GM18870 (cell line): ENCODE data around the gene HSPA9.

Experiments
- ATAC-seq: cut with Tn5 transposase; IDR thresholded peaks from one replicate; pipeline ENCODE4 v1.9.1; 2021; ENCODE audit warnings: moderate library complexity; ENCODE audit not compliant: unreplicated experiment

HSPA9 gene

DNA sequence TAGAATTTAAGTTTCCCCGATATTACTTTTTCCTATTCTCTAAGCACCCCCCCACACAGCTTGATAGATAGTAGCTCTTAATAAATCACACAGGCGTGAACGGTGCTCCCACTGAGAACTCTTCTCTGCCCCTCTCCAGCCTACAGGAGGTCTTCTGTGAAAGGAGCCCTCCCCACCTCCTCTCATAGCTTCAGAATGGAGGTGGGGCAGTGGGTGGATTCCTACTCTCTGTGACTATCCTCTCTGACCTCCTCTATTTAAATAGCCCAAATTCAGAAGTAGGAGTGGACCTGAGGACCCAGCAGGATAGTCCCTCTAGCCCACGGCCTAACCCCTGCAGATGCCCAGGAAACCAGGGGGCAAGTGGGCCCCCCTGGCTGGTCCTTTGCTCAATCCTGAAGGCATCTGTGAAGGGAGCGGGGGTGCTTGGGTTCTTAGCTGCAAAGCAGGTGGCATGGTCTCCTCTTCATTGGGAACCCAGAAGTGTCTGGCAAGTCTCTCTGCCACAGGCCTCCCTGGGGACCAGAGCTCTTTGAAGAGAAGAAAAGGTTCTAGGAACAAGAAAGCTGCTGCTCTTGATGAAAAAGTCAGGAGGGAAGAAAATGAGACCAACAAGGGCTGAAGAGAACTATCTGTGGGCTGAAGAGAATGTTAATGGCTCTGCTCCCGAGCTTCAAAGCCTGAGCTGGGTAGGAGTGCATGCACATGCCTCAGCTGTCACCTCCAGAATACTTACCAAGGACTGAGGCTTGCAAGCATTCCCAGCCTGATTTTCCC lies 21.1 kb upstream of the HSPA9 start:
- ATAC-seq = no peak

DNA sequence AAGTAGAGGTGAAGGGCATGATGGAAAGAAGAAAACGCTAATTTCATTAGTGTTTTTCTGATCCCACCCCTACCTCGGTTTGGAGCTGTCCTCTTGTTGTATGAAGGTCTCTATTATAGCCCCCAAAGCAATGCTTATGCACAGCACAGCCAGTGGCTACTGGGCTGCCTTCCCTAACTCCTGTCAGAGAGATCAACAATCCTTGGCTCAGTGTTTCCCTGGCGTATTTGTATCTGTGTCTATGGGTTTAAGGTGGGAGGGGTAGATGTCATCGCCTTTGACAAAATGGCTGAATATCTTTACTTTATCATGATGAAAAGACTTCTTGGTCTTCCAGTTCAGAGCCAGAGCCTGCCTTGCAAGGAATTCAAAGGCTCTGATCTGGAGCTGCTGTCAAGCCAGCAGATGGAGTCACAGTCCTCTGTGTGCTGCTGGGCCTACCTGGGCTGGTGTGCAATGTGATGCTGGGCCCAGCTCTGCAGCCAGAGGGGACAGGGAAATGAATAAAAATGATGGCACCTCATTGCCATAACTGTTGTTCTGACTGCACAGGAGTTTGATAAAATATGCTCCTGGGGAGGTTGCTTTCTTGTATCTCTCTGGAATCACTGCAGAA lies 20.1 kb upstream of the HSPA9 start:
- ATAC-seq = no peak

DNA sequence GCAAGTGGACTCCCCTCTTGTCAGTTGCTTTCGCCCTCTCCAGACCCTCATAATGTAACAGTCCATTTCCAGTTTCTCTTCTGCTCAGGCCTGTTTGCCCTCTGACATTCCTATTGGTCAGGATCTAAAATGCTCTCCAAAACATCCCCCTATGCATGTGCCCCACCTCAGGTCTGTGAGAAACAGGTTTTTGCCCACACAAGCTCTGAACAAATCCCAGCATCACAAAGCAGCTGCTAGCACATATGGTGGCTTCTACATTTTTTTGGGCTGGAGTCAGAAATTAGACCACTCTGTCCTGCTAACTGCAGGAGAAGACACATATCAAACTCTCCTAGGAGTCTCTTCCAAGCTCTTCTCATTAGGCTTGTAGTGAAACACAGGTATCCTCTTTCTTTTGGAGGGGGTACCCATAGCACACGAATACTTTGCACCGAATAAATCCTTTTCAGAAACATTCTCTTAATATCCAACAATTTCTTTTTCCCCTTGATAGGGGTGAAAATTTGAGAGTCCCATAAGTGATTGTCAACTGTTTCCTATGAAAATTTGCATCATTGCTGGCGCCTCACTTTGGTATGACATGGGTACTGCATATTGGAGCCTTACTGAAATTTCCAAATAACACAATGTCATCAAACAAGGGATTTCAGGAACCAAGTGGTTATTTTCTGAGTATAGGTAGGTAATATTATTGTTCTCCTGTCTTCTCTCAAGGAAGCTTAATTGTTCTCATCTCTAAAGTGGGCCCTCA lies 19.3 kb upstream of the HSPA9 start:
- ATAC-seq = no peak

DNA sequence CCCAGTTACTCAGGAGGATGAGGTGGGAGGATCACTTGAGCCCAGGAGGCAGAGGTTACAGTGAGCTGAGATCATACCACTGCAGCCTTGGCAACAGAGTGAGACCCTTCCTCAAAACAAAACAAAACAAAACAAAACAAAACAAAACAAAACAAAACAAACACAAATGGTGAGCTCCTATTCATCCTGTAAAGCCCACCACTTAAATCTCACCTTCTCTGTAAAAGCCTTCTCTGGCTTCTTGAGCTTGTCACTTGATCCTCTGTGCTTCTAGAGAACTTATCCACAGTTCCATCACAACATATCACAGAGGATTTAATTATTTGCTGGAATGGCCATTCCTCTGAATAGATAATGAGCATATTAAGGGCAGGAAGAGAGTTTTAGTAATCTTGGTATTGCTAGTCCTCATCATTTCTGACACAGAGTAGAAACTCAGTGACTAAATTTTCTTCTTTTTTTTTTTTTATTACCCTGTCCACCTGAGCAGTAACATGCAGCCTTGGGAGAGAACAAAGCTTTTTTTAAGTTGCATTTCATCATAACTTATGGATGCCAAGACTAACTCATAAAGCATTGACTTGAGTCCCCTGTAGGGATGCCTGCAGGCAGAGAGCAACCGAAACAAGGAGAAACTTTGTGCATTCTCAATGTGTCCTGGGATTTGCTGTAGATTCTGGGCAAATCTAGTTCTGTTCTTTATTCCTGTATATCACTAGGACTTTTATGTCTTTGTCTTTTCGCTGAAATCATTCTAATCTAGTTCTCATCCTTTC lies 13.0 kb upstream of the HSPA9 start:
- no peak for ATAC-seq

DNA sequence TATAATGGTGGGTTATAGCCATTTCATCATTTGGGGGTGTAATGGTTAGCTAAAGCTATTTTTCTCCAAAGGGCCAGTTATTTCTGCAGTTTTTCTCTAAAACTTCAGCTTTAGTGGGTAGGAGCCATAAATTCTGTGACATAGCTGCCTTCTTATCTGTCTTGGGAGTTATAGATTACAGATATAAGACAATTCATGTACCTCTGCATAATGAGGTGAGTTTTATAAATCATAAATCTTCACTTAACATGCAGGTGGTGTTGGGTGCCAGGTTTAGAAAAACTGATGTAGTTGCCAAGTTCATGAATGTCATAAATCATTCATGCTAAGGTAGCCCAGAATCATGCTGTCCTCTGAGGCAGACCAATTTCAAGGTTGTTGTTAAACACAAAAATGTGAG lies 10.0 kb upstream of the HSPA9 start:
- no peak for ATAC-seq

DNA sequence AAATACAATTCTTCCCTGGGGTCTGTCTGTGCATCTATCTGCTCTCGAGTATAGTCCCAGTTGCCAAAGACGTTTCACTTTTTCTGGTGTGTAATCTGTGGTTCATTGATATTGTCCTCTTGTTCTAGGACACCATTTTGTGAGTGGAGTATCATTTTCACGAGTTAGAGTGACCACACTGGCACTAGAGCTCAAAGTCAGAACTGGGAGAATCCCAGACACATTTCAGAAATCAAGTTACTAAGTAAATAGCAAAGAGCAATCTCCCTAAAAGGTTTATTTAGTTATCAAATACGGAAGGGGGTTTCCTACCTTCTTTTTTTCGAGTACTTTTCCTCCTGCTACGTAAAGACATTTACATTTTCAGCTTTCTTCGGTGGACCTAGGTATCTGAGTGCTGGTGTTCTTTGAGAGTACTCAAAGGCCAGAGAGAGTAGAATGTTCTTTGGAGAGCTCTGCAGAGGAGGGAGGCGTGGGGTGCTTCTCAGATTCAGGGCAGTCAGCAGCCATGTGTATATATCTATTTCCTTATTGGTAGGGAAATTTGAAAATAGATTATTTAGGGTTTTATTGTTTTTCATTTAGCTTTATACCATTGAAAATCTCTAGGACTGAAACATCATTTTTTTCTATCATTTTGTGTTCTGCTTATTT lies 8.9 kb upstream of the HSPA9 start:
- no peak for ATAC-seq

DNA sequence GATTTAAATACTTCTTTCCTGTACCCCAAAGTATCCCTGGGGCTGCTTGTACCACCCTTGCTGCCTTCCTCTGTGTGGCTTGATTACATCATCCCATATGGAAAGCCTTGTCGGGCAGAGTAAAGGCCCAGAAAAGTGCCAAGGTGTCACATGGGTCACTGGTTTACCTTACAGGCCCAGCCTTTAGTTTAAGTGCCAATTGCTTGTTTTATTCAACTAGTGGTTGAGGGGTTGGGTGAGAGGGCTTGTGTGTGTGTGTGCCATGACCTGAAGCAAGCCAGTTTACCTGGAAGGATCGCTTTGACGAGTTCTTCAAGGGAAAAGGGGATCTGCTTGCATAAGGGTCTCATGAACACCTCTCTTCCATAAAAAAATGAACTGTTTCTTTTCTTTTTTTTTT lies 7.8 kb upstream of the HSPA9 start:
- ATAC-seq = no peak

DNA sequence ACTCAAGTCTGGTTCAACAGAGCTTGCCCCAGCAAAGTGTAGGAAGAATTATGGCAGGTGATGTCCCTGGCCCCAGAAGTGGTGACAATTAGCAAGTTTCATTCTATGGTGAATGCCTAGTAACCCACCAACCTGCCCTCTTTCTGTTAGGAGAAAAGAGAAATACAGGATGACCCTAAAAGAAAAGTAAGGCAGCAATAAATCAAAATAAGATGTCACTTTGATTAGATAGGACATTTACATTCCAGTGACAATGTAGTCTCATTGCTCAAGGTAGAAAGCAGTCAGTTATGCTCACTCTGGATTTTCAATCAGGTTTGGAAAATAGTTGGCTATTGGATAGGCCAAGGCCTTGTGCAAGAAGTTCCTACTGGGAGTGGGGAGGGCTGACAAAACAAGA lies 5.6 kb upstream of the HSPA9 start:
- no peak for ATAC-seq

DNA sequence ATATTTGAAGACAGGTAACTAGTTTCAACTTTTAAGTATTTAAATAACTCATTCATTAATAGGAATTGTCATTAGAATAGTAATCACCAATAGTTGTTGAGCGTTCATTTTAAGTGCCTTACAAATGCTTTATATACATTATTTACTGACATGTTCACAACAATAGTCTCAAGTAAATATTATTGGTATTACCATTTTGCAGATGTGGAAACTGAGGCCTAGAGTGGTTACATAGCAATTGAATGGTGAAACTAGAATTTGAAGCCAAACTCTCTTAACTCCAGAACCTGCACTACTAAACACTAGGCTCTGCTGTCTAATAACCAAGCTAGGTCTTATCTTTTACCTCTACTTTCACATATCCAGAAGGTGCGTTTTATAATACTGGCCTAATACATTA lies 4.8 kb upstream of the HSPA9 start:
- no peak for ATAC-seq

DNA sequence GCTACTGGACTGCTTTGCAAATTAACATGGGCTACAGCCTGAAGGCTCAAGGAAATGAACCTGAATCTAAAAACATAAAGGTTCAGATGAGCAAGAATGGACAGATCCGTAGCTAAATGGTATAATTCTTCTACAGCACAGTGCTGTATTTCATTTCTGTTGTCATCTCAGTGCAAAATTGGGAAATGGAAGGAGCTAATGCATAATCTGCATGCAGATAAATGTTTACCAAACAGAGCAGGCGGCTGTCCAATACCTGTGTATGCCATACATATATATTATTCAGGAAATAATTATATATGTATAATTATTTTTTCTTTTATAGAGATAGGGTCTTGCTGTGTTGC lies 4.3 kb upstream of the HSPA9 start:
- no peak for ATAC-seq

DNA sequence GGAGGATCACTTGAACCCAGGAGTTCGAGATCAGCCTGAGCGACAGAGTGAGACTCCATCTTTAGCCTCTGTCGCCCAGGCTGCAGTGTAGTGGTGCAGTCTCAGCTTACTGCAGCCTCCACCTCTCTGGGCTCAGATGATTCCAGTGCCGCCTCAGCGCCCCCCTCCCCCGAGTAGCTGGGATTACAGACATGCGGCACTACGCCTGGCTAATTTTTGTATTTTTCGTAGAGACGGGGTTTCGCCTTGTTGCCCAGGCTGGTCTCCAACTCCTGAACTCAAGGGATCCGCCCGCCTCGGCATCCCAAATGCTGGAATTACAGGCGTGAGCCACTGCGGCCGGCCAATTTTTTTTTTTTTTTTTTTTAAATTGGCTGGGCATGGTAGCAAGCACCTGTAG lies 2.3 kb upstream of the HSPA9 start:
- ATAC-seq = no peak

DNA sequence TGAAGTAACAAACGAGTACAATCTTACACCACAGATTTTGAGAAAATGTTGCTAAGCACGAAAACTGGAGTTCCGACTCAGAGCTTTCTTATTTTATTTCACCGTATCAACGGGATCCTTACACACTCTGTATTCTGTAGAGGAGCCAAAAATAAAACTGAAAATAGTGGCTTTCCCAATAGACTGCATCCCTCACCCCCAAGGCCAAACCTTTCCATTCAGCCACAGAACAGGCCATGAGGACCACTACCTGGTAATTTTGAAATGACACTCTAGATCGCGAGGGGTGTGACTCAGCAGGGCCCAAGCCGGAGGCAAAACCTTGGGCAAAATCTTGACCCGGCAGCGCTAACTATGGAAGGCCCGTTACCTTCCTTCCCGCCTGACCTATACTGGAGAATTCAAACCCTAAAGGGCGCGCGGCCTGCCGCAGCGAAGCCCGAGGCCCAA lies 432 bp downstream of the HSPA9 start:
- no peak for ATAC-seq

DNA sequence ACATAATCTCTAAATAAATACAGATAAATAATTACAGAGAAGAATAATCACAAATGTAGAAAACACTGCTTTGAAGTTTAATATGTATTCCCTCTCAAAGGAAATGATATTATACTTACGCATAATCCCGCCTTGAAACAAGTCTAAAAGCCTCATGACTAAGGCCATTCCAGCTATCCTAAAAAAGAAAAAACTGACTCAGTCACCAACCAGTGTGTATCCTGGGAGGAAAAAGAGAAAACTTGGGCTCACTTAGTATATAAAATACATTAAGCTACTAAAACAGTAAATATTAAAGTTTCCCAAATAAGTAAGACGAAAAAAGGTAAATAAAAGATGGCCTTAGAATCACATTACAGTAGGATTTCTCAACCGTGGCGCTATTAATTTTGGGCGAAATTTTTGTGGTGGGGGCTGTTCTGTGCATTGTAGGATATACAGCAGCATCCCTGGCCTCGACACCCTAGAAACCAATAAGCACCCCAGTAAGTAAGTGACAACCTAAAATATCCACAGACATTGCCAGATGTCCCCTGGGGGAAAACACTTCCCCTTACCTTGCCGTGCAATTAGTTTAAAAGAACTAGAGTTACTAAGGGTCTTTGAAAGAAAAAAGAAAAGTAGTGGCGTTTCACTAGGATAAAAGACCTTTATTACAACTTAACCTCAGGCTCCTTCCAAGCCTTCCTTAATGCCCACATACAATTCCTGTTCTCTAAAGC lies 1.1 kb downstream of the HSPA9 start:
- no peak for ATAC-seq

DNA sequence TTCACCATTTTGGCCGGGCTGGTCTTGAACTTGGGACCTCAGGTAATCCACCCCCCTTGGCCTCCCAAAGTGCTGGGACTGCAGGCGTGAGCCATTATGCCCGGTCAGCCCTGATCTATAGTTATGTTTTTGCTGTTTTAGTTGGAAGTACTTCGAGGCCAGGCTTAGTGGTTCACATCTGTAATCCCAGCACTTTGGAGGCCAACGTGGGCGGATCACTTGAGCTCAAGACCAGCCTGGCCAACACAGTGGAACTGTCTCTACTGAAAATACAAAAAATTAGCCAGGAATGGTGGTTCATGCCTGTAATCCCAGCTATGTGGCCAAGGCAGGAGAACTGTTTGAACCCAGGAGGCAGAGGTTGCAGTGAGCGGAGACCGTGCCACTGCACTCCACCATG lies 2.0 kb downstream of the HSPA9 start:
- no peak for ATAC-seq

DNA sequence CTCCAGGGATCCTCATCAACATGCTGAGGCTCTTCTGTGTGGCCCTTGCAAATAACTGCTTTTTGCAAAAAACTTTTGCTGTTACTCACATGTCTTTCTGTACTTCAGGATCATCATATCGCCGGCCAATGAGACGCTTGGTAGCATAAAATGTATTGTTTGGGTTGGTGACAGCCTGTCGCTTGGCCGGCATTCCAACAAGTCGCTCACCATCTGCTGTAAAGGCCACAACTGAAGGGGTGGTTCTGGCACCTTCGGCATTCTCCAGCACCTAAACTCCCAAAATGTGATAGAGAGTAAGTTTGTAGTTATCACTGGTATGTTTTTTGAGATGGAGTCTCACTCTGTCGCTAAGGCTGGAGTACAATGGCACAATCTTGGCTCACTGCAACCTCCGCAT lies 4.3 kb downstream of the HSPA9 start:
- no peak for ATAC-seq

DNA sequence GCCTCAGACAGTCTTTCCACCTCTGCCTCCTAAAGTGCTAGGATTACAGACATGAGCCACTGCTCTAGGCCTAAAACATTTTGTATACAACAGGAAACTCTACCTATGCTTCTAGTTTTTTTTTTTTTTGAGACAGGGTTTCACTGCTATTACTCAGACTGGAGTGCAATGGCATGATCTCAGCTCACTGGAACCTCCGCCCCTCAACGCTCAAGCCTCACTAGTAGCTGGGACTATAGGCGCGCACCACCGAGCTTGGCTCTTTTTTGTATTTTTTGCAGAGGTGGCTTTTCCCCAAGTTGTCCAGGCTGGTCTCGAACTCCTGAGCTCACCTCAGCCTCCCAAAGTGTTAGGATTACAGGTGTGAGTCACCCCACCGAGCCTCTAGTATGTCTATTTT lies 5.4 kb downstream of the HSPA9 start:
- ATAC-seq = no peak

DNA sequence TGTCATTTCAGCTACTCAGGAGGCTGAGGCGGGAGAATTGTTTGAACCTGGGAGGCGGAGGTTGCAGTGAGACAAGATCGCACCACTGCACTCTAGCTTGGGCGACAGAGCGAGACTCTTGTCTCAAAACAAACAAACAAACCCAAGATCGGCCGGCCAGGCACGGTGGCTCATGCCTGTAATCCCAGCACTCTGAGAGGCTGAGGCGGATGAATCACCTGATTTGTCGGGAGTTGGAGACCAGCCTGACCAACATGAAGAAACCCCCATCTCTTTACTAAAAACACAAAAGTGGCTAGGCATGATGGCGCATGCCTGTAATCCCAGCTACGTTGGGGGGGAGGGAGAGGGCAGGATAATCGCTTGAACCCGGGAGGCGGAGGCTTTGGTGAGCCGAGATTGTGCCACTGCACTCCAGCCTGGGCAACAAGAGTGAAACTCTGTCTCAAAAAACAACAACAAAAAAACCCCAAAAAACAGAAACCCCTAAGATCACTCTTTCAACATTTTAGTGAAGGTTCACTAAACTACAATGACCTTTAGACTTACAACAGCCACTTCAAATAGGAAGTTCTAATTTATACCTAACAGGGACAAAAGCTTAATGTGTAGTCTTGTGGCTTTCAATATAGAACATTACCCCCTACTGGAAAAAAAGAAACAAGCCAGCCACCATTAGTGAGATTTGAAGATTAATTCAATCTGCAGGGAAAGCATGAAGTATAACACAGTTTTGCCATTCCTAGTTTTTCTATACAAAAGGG lies 7.0 kb downstream of the HSPA9 start:
- ATAC-seq = no peak

DNA sequence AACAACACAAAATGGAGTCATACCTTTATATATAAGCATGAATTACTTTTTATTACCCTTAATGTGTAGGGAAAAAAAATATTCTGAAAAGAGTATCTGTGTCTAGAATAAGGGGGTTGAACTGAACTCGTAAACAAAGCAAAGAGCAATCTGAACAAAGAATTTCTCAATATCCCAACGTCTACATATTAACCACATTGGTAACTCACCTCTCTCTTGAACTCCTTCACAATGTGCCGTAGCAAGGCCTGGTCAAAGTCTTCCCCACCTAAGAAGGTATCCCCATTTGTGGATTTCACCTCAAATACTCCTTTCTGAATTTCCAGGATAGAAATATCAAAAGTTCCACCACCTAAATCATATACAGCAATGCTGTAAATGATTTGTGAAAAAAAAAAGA lies 8.4 kb downstream of the HSPA9 start:
- no peak for ATAC-seq

DNA sequence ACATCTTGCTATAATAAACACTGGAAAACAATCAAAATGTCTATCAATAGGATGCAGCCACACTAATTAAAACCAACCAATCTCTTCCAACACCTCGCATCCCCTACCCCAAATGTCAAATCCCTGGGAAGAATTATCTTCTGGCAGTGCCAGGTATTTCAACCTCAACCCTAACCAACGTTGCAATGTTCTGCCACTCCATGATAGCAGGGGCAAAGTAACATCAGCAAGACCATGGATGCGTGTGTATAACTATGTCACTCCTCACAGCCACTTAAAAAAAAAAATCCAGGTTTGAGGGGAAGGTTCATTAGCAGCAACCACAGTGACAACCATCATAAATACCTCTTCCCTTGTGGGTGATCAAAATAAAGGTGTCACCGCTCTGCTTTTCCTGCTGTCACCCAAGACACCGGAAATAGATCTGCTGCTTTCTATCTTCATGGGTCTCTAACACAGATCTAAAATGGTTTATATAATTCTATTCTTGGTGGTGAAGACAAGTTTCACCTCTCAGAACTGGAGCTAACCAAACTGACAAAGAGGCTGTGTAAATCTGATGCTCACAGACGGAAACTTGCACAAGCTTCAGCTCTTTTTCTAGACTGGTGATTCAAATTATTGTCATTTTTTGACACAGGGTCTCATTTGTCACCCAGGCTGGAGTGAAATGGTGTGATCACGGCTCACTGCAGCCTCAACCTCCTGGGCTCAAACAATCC lies 9.9 kb downstream of the HSPA9 start:
- no peak for ATAC-seq
